Brain microvascular endothelial cell (primary cell): Measurements from ENCODE around the gene OR6V1.

Experiments
- DNase-seq: peaks from one replicate; pipeline ENCODE4 v3.0.0-alpha.2; 2020
- H3K27ac ChIP-seq: fragments of 250-450 bp; sonication (Bioruptor Pico); 2 replicates; pipeline ENCODE4 v1.5.1; 2020; ENCODE audit warnings: mild to moderate bottlenecking, moderate library complexity
- H3K27me3 ChIP-seq: fragments of 250-450 bp; sonication (Bioruptor Pico); replicated peaks from 2 replicates; pipeline ENCODE4 v1.5.1; 2020; ENCODE audit warnings: mild to moderate bottlenecking
- H3K36me3 ChIP-seq: fragments of 250-450 bp; sonication (Bioruptor Pico); replicated peaks from 2 replicates; pipeline ENCODE4 v1.5.1; 2020; ENCODE audit warnings: mild to moderate bottlenecking
- H3K4me3 ChIP-seq: 2 replicates; pipeline ENCODE4 v1.5.1; 2011; ENCODE audit warnings: low read depth, mild to moderate bottlenecking, control low read depth, low read length, moderate library complexity
- in situ Hi-C: cut with HindIII; loops from 2 replicates; pipeline ENCODE4 v1.10.0; 2017; ENCODE audit warnings: low sequenced_read_pairs, low pct_ligation_motif_present
- TF ChIP-seq, protein P1 (sequence below): IDR thresholded peaks from 2 replicates; pipeline ENCODE4 v1.5.1; 2011; ENCODE audit warnings: low read depth, mild to moderate bottlenecking, moderate library complexity, low read length, control low read depth, inconsistent platforms; ENCODE audit errors: missing control alignments

The OR6V1 gene

DNA sequence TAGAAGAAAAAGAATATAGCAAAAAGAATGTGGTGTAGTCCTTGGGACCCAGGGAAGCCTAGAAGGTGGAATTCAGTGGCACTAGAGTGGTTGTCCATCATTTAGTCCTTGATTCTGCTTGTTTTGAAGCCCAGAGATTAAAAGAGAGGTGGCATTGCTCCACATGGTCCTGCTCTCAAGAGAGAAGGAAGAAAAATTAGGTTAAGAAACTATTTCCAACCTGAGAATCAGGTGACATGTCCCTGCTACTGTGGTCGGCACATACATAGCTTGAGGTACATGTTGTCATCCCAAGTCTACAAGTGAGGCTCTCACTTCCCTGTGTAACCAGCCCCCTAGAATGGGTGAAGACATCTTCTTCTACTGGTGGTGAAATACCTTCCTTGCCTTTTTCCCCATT, 25.1 kb upstream of the OR6V1 start, which contains the start of gene OR9A2:
OR9A2 (minus strand) TSS at position 101 of the 400 bp plus-strand sequence; CDS start at position 101, 0 bp downstream.
- no peaks in the 10 kb centered on the region for H3K36me3 ChIP-seq
- H3K27ac ChIP-seq, result no peak within 1 kb of the TSS
- in situ Hi-C loops, result no loop called here
- TF ChIP-seq, protein P1, sequence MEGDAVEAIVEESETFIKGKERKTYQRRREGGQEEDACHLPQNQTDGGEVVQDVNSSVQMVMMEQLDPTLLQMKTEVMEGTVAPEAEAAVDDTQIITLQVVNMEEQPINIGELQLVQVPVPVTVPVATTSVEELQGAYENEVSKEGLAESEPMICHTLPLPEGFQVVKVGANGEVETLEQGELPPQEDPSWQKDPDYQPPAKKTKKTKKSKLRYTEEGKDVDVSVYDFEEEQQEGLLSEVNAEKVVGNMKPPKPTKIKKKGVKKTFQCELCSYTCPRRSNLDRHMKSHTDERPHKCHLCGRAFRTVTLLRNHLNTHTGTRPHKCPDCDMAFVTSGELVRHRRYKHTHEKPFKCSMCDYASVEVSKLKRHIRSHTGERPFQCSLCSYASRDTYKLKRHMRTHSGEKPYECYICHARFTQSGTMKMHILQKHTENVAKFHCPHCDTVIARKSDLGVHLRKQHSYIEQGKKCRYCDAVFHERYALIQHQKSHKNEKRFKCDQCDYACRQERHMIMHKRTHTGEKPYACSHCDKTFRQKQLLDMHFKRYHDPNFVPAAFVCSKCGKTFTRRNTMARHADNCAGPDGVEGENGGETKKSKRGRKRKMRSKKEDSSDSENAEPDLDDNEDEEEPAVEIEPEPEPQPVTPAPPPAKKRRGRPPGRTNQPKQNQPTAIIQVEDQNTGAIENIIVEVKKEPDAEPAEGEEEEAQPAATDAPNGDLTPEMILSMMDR, result no peak
- no peak for DNase-seq
- no peak within 1 kb of the TSS for H3K4me3 ChIP-seq
- no peaks in the 10 kb centered on the region for H3K27me3 ChIP-seq

DNA sequence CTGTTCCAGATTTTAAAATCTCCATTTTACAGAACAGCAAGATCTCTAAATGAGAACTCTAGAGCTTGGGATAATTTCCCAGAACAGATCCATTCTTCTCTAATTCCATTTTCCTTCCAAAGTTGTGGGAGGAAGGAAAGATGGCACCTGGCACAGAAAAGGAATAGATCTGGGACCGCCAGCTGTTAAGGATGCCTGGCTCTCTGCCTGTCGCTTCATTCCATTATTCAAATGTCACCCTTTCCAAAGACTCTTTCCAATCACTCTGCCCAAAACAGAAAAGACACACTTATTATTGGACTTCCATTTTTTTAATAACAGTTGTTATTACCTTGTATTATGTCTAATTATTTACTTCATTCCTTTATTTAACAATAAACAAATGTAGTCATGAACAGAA, 24.5 kb upstream of the OR6V1 start:
- no peak overlapping the region for H3K4me3 ChIP-seq
- DNase-seq, result no peak
- TF ChIP-seq, protein P1, result no peak
- H3K27me3 ChIP-seq, result no peaks in the 10 kb centered on the region
- in situ Hi-C loops, result no loop called here
- no peak overlapping the region for H3K27ac ChIP-seq
- H3K36me3 ChIP-seq, result no peaks in the 10 kb centered on the region

DNA sequence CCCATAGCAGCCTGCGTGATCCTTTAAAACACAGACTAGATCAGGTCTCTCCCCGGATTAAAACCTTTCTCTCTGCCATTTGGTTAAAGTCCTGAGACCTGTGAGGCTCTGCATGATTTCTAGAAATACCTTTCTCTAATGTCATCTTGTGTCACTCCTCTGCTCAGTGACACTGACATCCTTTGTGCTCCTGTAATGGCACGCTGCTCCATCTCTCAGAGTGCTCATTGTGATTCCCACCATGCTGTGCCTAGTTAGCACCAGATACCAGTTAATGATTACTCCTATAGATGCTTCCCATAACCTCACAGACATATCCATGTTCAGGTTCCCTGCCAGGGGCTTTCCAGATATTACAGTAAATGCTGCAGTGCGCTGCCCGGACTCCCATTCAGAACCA, 13.5 kb upstream of the OR6V1 start:
- Histone ChIP-seq H3K4me3 (no peak overlapping the region), H3K36me3 (no peaks in the 10 kb centered on the region), H3K27me3 (no peaks in the 10 kb centered on the region), H3K27ac (no peak overlapping the region)
- TF ChIP-seq, protein P1, result no peak
- in situ Hi-C loops, result no loop called here
- no peak for DNase-seq

DNA sequence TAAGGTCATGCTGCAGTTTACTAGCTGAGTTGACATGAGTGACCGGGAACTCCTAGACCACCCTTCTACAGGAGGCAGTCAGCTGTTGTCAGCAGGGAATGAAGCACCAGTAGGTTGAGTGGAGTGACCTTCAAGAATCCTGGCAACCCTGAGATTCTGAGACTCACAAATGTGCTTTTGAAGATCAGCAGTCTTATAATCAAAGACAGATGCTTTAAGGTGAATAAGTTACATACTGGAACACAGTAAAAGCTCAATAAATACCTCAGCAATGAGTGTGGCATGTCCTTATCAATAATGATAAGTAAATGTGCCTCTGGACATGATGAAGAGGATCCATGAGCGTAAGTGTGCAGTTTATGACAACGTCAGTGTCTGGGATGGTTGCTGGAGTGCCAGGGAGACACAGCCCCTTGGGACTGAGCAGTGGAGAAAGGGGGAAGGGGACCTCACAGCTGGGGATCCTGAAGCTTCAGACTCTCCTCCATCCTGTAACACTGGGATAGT, 11.9 kb upstream of the OR6V1 start:
- H3K27ac ChIP-seq, result no peak overlapping the region
- TF ChIP-seq, protein P1, result no peak
- no peaks in the 10 kb centered on the region for H3K27me3 ChIP-seq
- no peaks in the 10 kb centered on the region for H3K36me3 ChIP-seq
- no peak for DNase-seq
- H3K4me3 ChIP-seq, result no peak overlapping the region
- in situ Hi-C loops, result no loop called here

DNA sequence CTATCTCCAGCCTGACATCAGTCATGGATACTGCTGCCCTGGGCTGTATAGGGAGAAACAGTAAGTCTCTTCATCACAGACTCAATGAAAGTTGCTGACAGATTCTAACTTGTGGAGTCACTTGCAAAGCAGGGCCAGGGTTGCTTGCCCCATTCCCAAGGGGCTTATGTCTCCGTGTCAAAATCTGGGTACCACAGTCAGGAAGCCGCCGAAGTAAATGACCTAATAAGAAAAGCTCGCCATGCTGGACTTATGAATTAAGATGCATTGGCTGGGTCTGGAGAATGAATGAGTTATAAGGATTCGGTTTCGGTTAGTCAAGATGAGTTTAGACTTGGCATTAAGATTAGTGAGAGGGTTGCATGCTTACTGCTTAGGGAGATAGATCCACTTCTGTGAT, 10.8 kb upstream of the OR6V1 start:
- TF ChIP-seq, protein P1, result no peak
- H3K36me3 ChIP-seq, result no peaks in the 10 kb centered on the region

DNA sequence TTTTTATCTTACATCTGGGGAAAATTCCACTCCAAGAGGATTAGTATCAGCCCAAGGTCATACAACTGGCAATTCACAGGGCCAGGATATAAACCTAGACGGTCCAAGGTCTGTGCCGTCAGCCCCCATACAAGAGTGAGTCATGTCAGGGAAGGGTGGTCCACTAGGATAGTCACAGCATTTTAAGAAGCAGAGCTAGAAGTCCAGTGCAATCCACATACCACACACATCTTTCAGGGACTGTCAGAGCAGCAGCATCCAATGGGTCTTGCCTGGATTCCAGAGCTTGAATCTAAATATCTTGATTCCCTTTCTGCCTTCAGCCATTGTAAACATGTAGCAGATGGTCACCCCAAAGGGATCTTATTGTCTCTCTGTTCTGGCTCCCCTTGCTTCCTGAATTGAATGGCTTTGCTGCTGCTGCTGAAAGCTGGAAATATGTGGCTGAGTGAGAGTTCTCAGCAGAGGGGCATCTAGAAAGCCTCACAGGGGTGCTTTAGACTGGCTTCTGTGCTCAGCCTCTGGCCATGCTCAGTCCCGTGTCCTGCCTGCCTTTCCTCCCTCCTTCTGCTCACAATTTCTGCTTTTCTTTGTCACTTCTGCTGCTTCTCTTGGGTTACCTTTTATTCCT, 9.9 kb upstream of the OR6V1 start:
- peak; percentile 20 for DNase-seq
- no peaks in the 10 kb centered on the region for H3K36me3 ChIP-seq
- H3K4me3 ChIP-seq, result no peak overlapping the region
- in situ Hi-C loops, result no loop called here
- no peak overlapping the region for H3K27ac ChIP-seq
- TF ChIP-seq, protein P1, result no peak
- no peaks in the 10 kb centered on the region for H3K27me3 ChIP-seq

More for the DNA sequence above, 10.8 kb upstream of the OR6V1 start:
- in situ Hi-C loops, result no loop called here
- Histone ChIP-seq H3K4me3 (no peak overlapping the region), H3K27me3 (no peaks in the 10 kb centered on the region), H3K27ac (no peak overlapping the region)
- no peak for DNase-seq
